ENCODE data around the gene LUM.

GRCh38 chr12:91080041-91080440 is 31.3 kb downstream of the LUM start:
- TF ChIP-seq CTCF (IDR thresholded peaks at IDR 0.05) (no peak), POLR2A (IDR thresholded peaks at IDR 0.05) (no peak)

Data from testis (tissue), 2 donors.